ENCODE results near the gene CACNA2D3. TPM values are rescaled to one million over a fixed set of nuclear protein-coding genes. Genes with fewer than 3 reads are reported as not detected.
A peak's percentile ranks its signal among the peaks of the same experiment; 100 is the strongest.

Gene CACNA2D3
- polyA plus RNA-seq, 3 donors = 8.3 to 21.5 (median 10.4) TPM

- Histone ChIP-seq H3K27ac (ENCODE audit: low read depth in 1 of 2, low read length in 2 of 2) (no peak overlapping the region), H4K20me1 (ENCODE audit: insufficient read depth, low read length) (no peaks in the 10 kb centered on the region), H3K4me3 (replicated peaks in 1 of 3; ENCODE audit: low read depth in 2 of 3, low read length in 3 of 3) (no peak overlapping the region), H3K79me2 (ENCODE audit: insufficient read depth, low read length) (no peaks in the 10 kb centered on the region), H3K9ac (ENCODE audit: insufficient read depth, low read length, poor library complexity, severe bottlenecking) (no peak overlapping the region), H3K4me1 (ENCODE audit: control insufficient read depth in 1 of 2, insufficient read depth in 2 of 2, low read length in 2 of 2) (no peaks in the 10 kb centered on the region), H3K4me2 (replicated peaks; ENCODE audit: extremely low read depth, low read length, poor library complexity, severe bottlenecking) (no peak overlapping the region), H3K27me3 (ENCODE audit: control insufficient read depth in 2 of 2, insufficient read depth in 2 of 2, low read length in 2 of 2) (no peaks in the 10 kb centered on the region), H3K36me3 (replicated peaks in 1 of 2; ENCODE audit: control insufficient read depth in 1 of 2, insufficient read depth in 2 of 2, low read length in 2 of 2) (no peaks in the 10 kb centered on the region), H3K9me3 (replicated peaks in 1 of 2; ENCODE audit: control insufficient read depth in 1 of 2, insufficient read depth in 1 of 2, low read length in 2 of 2) (no peaks in the 10 kb centered on the region), H2AFZ (ENCODE audit: insufficient read depth, low read depth, low read length, poor library complexity, severe bottlenecking) (no peak overlapping the region)
- no peak for DNase-seq
- no peak overlapping the region for H3K27ac Mint-ChIP-seq
- no peak overlapping the region for H3K4me3 Mint-ChIP-seq
- no peaks in the 10 kb centered on the region for H3K36me3 Mint-ChIP-seq
- TF ChIP-seq CTCF (IDR thresholded peaks at IDR 0.05) = no peak
- intact Hi-C loops (cut with micrococcal nuclease) = no loop called here
- WGBS (ENCODE audit: insufficient coverage) = no CpG with 5 or more reads among the region's 2 CpGs
- no peaks in the 10 kb centered on the region for H3K4me1 Mint-ChIP-seq
- peaks cover 2 to 11% (median 5%) of the 10 kb centered on the region in 7 donors for H3K9me3 Mint-ChIP-seq
- H3K27me3 Mint-ChIP-seq (ENCODE audit: low read depth in 3 of 3) = peaks cover 0 to 2% (median 0%) of the 10 kb centered on the region in 3 donors
Measured at GRCh38 chr3:54917174-54917573, 794.8 kb downstream of the CACNA2D3 start.

- peaks cover 0 to 9% (median 4%) of the 10 kb centered on the region in 7 donors for H3K9me3 Mint-ChIP-seq
- Histone ChIP-seq H3K4me2 (replicated peaks; ENCODE audit: extremely low read depth, low read length, poor library complexity, severe bottlenecking) (no peak overlapping the region), H4K20me1 (ENCODE audit: insufficient read depth, low read length) (no peaks in the 10 kb centered on the region), H3K36me3 (replicated peaks in 1 of 2; ENCODE audit: control insufficient read depth in 1 of 2, insufficient read depth in 2 of 2, low read length in 2 of 2) (no peaks in the 10 kb centered on the region), H3K27ac (ENCODE audit: low read depth in 1 of 2, low read length in 2 of 2) (no peak overlapping the region), H3K4me1 (ENCODE audit: control insufficient read depth in 1 of 2, insufficient read depth in 2 of 2, low read length in 2 of 2) (no peaks in the 10 kb centered on the region), H3K9me3 (replicated peaks in 1 of 2; ENCODE audit: control insufficient read depth in 1 of 2, insufficient read depth in 1 of 2, low read length in 2 of 2) (no peaks in the 10 kb centered on the region), H2AFZ (ENCODE audit: insufficient read depth, low read depth, low read length, poor library complexity, severe bottlenecking) (no peak overlapping the region), H3K4me3 (replicated peaks in 1 of 3; ENCODE audit: low read depth in 2 of 3, low read length in 3 of 3) (no peak overlapping the region), H3K9ac (ENCODE audit: insufficient read depth, low read length, poor library complexity, severe bottlenecking) (no peak overlapping the region), H3K79me2 (ENCODE audit: insufficient read depth, low read length) (no peaks in the 10 kb centered on the region), H3K27me3 (ENCODE audit: control insufficient read depth in 2 of 2, insufficient read depth in 2 of 2, low read length in 2 of 2) (no peaks in the 10 kb centered on the region)
- no CpG with 5 or more reads among the region's 4 CpGs for WGBS (ENCODE audit: insufficient coverage)
- H3K4me1 Mint-ChIP-seq = no peaks in the 10 kb centered on the region
- H3K4me3 Mint-ChIP-seq = no peak overlapping the region
- TF ChIP-seq CTCF (IDR thresholded peaks at IDR 0.05) = no peak
- peak overlapping the region in 1 of 7 donors; percentile 28 for H3K27ac Mint-ChIP-seq
- H3K36me3 Mint-ChIP-seq = no peaks in the 10 kb centered on the region
- DNase-seq = no peak
- intact Hi-C loops (cut with micrococcal nuclease) = no loop called here
- H3K27me3 Mint-ChIP-seq (ENCODE audit: low read depth in 3 of 3) = peaks cover 0 to 2% (median 0%) of the 10 kb centered on the region in 3 donors
Measured at GRCh38 chr3:54917862-54918261, 795.5 kb downstream of the CACNA2D3 start.

Data from CD14-positive monocyte (primary cell).